Neutrophil (primary cell): ENCODE results near the gene PLXNA4.

Source experiments
- H3K27ac ChIP-seq: fragments of 200-600 bp; sonication (generic); 2 replicates; pipeline ENCODE4 v1.5.1; 2016; ENCODE audit warnings: mild to moderate bottlenecking, moderate library complexity
- H3K27me3 ChIP-seq: fragments of 200-600 bp; sonication (generic); 2 replicates; pipeline ENCODE4 v1.6.0; 2016; ENCODE audit warnings: mild to moderate bottlenecking
- H3K36me3 ChIP-seq: fragments of 200-600 bp; sonication (generic); 2 replicates; pipeline ENCODE4 v1.5.1; 2017
- H3K4me1 ChIP-seq, 2 experiments: fragments of 200-600 bp in 1 of 2; sonication (generic) in 1 of 2; 1 replicate in 1 of 2; 2 replicates in 1 of 2; pipeline versions ENCODE4 v1.5.1 to v1.6.1; 2013 to 2016; ENCODE audit warnings: low read depth in 1 of 2, low read length in 1 of 2, mild to moderate bottlenecking in 1 of 2, moderate library complexity in 1 of 2; ENCODE audit not compliant: control insufficient read depth in 1 of 2, insufficient read depth in 1 of 2
- H3K4me3 ChIP-seq, 2 experiments: fragments of 200-600 bp in 1 of 2; sonication (generic) in 1 of 2; 1 replicate in 1 of 2; 2 replicates in 1 of 2; pipeline ENCODE4 v1.5.1; 2013 to 2016; ENCODE audit warnings: low read depth in 1 of 2, low read length in 1 of 2, mild to moderate bottlenecking in 1 of 2, moderate library complexity in 1 of 2
- H3K9me3 ChIP-seq: fragments of 200-600 bp; sonication (generic); 2 replicates; pipeline ENCODE4 v1.5.1; 2016
- TF ChIP-seq, protein P1 (sequence below): fragments of 200-600 bp; sonication (generic); IDR thresholded peaks from 2 replicates; pipeline ENCODE4 v1.5.1; 2016; ENCODE audit warnings: antibody characterized with exemption

Gene PLXNA4

DNA sequence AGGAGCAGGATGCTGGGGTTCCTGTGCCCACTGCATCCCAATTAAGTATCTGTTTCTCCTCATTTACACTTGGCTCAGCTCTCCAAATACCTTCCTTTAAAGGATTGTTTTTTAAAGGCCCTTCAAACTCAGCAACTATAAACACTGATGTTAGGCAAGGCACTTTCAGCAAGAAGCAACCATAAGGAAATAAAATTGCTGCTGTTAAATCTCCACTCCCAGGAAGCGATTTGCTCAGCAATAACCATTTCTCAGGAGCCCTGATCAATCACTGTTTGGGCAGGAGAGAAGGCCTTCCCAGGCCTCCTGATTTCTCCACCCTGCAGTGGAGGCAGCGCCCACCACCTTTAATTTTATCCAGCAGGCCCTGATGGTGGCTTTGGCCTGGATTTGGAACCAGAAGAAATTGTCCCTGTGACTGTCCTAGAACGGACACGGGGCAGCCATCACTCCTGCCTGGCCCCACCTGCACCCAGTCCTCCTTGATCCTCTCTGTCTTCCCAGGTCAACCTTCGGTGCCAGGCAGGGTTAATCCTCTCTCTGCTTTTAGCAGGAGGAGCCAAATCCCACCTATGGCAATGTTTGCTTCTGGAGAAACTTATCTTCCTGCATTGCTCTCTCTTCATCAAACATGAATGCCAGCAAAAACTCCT is 199.8 kb downstream of the PLXNA4 start:
- Histone ChIP-seq H3K4me3 (no peak overlapping the region), H3K27me3 (peaks cover 1% of the 10 kb centered on the region), H3K4me1 (no peaks in the 10 kb centered on the region), H3K9me3 (no peaks in the 10 kb centered on the region), H3K36me3 (no peaks in the 10 kb centered on the region), H3K27ac (no peak overlapping the region)
- TF ChIP-seq, protein P1, sequence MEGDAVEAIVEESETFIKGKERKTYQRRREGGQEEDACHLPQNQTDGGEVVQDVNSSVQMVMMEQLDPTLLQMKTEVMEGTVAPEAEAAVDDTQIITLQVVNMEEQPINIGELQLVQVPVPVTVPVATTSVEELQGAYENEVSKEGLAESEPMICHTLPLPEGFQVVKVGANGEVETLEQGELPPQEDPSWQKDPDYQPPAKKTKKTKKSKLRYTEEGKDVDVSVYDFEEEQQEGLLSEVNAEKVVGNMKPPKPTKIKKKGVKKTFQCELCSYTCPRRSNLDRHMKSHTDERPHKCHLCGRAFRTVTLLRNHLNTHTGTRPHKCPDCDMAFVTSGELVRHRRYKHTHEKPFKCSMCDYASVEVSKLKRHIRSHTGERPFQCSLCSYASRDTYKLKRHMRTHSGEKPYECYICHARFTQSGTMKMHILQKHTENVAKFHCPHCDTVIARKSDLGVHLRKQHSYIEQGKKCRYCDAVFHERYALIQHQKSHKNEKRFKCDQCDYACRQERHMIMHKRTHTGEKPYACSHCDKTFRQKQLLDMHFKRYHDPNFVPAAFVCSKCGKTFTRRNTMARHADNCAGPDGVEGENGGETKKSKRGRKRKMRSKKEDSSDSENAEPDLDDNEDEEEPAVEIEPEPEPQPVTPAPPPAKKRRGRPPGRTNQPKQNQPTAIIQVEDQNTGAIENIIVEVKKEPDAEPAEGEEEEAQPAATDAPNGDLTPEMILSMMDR: no peak

GRCh38 chr7:132373879-132374278 is 202.4 kb downstream of the PLXNA4 start:
- no peak overlapping the region for H3K27ac ChIP-seq

DNA sequence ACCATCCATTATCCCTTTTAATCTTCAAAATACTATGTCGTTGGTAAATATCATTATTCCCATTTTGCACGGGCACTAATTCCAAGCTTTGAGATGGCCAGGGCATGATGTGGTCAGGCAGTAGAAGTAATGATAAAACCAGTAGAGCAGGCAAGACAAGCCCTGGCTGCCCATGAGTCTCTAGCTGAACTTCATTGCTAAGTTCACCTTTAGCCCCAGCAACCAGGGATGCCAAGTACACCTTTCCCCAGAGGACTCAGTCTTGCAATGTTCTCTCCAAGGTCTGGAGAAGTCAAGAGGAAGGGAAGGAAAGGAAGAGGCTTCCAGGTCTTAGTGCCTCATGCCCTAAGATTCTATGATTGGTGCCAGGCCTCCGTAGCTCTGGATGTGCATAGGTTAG is 203.2 kb downstream of the PLXNA4 start:
- TF ChIP-seq, protein P1: no peak
- H3K9me3 ChIP-seq: no peaks in the 10 kb centered on the region
- H3K36me3 ChIP-seq: no peaks in the 10 kb centered on the region
- H3K27me3 ChIP-seq: no peaks in the 10 kb centered on the region
- H3K27ac ChIP-seq: no peak overlapping the region
- H3K4me3 ChIP-seq: no peak overlapping the region
- H3K4me1 ChIP-seq: no peaks in the 10 kb centered on the region

More at GRCh38 chr7:132373879-132374278, 202.4 kb downstream of the PLXNA4 start:
- H3K4me3 ChIP-seq: no peak overlapping the region
- no peaks in the 10 kb centered on the region for H3K36me3 ChIP-seq
- TF ChIP-seq, protein P1: no peak
- no peaks in the 10 kb centered on the region for H3K9me3 ChIP-seq
- no peaks in the 10 kb centered on the region for H3K27me3 ChIP-seq
- no peaks in the 10 kb centered on the region for H3K4me1 ChIP-seq

GRCh38 chr7:132371948-132372347 is 204.3 kb downstream of the PLXNA4 start:
- Histone ChIP-seq H3K36me3 (no peaks in the 10 kb centered on the region), H3K4me3 (no peak overlapping the region), H3K27me3 (no peaks in the 10 kb centered on the region), H3K4me1 (no peaks in the 10 kb centered on the region), H3K9me3 (no peaks in the 10 kb centered on the region), H3K27ac (no peak overlapping the region)
- TF ChIP-seq, protein P1: no peak

DNA sequence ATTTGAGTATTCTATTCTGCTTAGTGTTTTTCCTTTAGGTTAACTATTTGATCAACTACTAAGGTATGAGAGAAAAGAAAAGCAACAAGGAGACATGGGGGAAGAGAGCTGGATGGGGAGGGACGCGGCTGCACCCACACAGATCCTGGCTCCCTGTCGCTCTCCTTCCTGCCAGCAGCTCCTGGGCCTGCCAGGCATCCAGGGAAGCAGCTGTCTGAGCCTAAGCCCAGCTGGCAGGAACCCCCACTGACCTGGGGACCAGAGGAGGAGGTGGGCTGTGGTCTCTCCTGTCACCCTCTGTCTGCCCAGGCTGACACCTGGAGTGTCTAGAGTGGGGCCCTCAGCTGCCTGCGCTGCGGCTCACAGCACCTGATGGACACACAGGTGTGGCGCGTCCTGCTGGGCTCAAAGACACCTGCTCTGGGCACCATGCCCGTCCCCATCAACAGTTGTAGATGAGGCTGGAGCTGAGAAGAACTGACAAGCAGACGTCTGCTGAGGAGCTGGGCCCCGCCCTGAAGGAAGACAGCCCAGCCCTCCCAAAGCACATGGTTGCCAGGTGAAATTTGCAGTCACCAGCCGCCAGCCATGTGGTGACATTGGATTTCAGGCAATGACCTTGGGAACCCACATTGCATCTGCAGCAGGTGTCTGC is 207.9 kb downstream of the PLXNA4 start:
- Histone ChIP-seq H3K36me3 (no peaks in the 10 kb centered on the region), H3K27ac (no peak overlapping the region), H3K4me3 (no peak overlapping the region), H3K4me1 (no peaks in the 10 kb centered on the region), H3K9me3 (no peaks in the 10 kb centered on the region), H3K27me3 (no peaks in the 10 kb centered on the region)
- TF ChIP-seq, protein P1: no peak
